Endothelial cell (in vitro differentiated cells): Measurements from ENCODE around the gene C2CD4C. TPM values are rescaled to one million over a fixed set of nuclear protein-coding genes. Genes with fewer than 3 reads are reported as not detected.
"Not testable (repeated sequence)": the region's sequence is repeated elsewhere in the genome, so short reads cannot be mapped to it uniquely, and the experiment has no call there.

ENCODE experiments used
- DNase-seq: peaks from one replicate; pipeline ENCODE4 v3.0.0; 2021; ENCODE audit warnings: low spot score
- H3K27ac Mint-ChIP-seq: one replicate; pipeline ENCODE4 v1.8.0; 2021; ENCODE audit warnings: mixed read lengths, inconsistent platforms; ENCODE audit not compliant: unreplicated experiment
- H3K27me3 Mint-ChIP-seq: one replicate; pipeline ENCODE4 v1.8.0; 2021; ENCODE audit warnings: mild to moderate bottlenecking, moderate library complexity, mixed read lengths, inconsistent platforms; ENCODE audit not compliant: unreplicated experiment
- H3K36me3 Mint-ChIP-seq: one replicate; pipeline ENCODE4 v1.8.0; 2021; ENCODE audit warnings: mild to moderate bottlenecking, low read depth, mixed read lengths, inconsistent platforms; ENCODE audit not compliant: unreplicated experiment
- H3K4me1 Mint-ChIP-seq: one replicate; pipeline ENCODE4 v1.8.0; 2021; ENCODE audit warnings: mild to moderate bottlenecking, mixed read lengths, inconsistent platforms; ENCODE audit not compliant: unreplicated experiment
- H3K4me3 Mint-ChIP-seq: one replicate; pipeline ENCODE4 v1.8.0; 2021; ENCODE audit warnings: mild to moderate bottlenecking, mixed read lengths, inconsistent platforms; ENCODE audit not compliant: unreplicated experiment
- H3K9me3 Mint-ChIP-seq: one replicate; pipeline ENCODE4 v1.8.0; 2021; ENCODE audit warnings: mixed read lengths, inconsistent platforms; ENCODE audit not compliant: unreplicated experiment
- total RNA-seq: library from RNA; stranded (reverse); fragmentation: NEBNext Ultra II Directional; extraction: Animal tissue kit (Norgen Biotek cat#: 25700); gene quantifications from one replicate; pipeline ENCODE4 v1.2.1, GENCODE V29; 2021; ENCODE audit not compliant: unreplicated experiment
- TF ChIP-seq, protein P1 (sequence below): fragments of 200-600 bp; sonication (generic); IDR thresholded peaks from one replicate; pipeline ENCODE4 v1.5.0; 2021; ENCODE audit warnings: antibody characterized with exemption; ENCODE audit not compliant: unreplicated experiment

The C2CD4C gene
- total RNA-seq, 1 donor from 2014 or later, result 1.2 TPM

- peaks cover 21% of the 10 kb centered on the region for H3K27me3 Mint-ChIP-seq
- peaks cover 13% of the 10 kb centered on the region for H3K36me3 Mint-ChIP-seq
- DNase-seq, result no peak
- no peak overlapping the region for H3K4me3 Mint-ChIP-seq
- H3K27ac Mint-ChIP-seq, result no peak overlapping the region
- TF ChIP-seq, protein P1, sequence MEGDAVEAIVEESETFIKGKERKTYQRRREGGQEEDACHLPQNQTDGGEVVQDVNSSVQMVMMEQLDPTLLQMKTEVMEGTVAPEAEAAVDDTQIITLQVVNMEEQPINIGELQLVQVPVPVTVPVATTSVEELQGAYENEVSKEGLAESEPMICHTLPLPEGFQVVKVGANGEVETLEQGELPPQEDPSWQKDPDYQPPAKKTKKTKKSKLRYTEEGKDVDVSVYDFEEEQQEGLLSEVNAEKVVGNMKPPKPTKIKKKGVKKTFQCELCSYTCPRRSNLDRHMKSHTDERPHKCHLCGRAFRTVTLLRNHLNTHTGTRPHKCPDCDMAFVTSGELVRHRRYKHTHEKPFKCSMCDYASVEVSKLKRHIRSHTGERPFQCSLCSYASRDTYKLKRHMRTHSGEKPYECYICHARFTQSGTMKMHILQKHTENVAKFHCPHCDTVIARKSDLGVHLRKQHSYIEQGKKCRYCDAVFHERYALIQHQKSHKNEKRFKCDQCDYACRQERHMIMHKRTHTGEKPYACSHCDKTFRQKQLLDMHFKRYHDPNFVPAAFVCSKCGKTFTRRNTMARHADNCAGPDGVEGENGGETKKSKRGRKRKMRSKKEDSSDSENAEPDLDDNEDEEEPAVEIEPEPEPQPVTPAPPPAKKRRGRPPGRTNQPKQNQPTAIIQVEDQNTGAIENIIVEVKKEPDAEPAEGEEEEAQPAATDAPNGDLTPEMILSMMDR, result no peak
- no peaks in the 10 kb centered on the region for H3K4me1 Mint-ChIP-seq
- peaks cover 9% of the 10 kb centered on the region for H3K9me3 Mint-ChIP-seq
Measured at GRCh38 chr19:398719-399118, 10.2 kb downstream of the C2CD4C start.

DNA sequence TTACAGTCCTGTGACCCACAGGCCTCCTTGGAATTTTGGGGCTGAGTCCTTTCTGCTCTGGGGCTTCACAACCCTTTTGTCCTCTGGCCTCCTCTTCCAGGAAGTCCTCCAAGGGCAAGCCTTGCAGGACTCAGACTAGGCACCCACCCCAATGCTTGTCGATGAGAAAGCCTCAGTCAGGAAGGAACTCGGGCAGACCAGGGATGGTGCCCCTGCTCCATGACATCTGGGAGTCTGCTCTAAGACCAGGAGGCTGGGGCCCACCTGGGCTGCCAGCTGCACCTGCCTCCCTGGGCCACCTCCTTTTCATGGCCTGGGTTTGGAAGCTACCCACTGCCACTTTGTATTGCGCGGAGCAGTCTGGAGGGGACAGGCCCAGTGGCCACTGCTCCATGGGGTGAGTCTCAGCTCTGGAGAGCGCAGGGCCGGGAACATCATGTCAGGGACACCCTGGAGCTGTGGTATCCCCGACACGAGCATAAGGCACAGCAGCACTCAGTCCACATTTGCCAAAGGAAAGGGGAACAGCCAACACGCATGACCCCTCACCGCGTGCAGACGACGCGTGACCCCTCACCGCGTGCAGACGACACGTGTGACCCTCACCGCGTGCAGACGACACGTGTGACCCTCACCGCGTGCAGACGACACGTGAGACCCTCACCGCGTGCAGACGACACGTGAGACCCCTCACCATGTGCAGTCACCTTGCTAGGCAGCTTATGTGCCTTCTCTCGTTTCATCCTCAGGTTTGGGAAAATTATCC is 10.8 kb downstream of the C2CD4C start:
- TF ChIP-seq, protein P1, result no peak
- Mint-ChIP-seq H3K4me1 (no peaks in the 10 kb centered on the region), H3K4me3 (no peak overlapping the region), H3K36me3 (peaks cover 13% of the 10 kb centered on the region), H3K27ac (no peak overlapping the region), H3K9me3 (peaks cover 9% of the 10 kb centered on the region), H3K27me3 (peaks cover 24% of the 10 kb centered on the region)
- DNase-seq, result no peak

- DNase-seq, result no peak
- Mint-ChIP-seq H3K36me3 (peaks cover 13% of the 10 kb centered on the region), H3K27ac (no peak overlapping the region), H3K4me3 (no peak overlapping the region), H3K4me1 (no peaks in the 10 kb centered on the region), H3K9me3 (peaks cover 9% of the 10 kb centered on the region), H3K27me3 (peaks cover 21% of the 10 kb centered on the region)
- TF ChIP-seq, protein P1, result no peak
Measured at GRCh38 chr19:397321-397720, 11.6 kb downstream of the C2CD4C start.

- H3K4me1 Mint-ChIP-seq, result no peaks in the 10 kb centered on the region
- TF ChIP-seq, protein P1, result no peak
- H3K27ac Mint-ChIP-seq, result peak overlapping the region; percentile 34
- H3K4me3 Mint-ChIP-seq, result peak overlapping the region; percentile 71
- H3K9me3 Mint-ChIP-seq, result peaks cover 9% of the 10 kb centered on the region
- DNase-seq, result no peak
- peaks cover 23% of the 10 kb centered on the region for H3K27me3 Mint-ChIP-seq
- peaks cover 17% of the 10 kb centered on the region for H3K36me3 Mint-ChIP-seq
Measured at GRCh38 chr19:395467-395866, 13.5 kb downstream of the C2CD4C start.

DNA sequence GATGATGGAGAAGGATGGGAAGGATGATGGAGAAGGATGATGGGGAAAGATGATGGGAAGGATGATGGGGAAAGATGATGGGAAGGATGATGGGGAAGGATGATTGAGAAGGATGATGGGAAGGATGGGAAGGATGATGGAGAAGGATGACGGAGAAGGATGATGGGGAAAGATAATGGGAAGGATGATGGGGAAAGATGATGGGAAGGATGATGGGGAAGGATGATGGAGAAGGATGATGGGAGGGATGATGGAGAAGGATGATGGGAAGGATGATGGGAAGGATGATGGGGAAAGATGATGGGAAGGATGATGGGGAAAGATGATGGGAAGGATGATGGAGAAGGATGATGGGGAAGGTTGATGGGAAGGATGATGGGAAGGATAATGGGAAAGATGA is 14.1 kb downstream of the C2CD4C start:
- Mint-ChIP-seq H3K27me3 (peaks cover 23% of the 10 kb centered on the region), H3K36me3 (peaks cover 17% of the 10 kb centered on the region)
- not testable (repeated sequence) for DNase-seq, H3K9me3 Mint-ChIP-seq, H3K4me1 Mint-ChIP-seq, H3K27ac Mint-ChIP-seq, H3K4me3 Mint-ChIP-seq

GRCh38 chr19:393560-393959 is 15.4 kb downstream of the C2CD4C start:
- H3K9me3 Mint-ChIP-seq, H3K4me1 Mint-ChIP-seq, DNase-seq, H3K27ac Mint-ChIP-seq: not testable (repeated sequence)
- Mint-ChIP-seq H3K36me3 (peaks cover 17% of the 10 kb centered on the region), H3K27me3 (peaks cover 20% of the 10 kb centered on the region), H3K4me3 (peak overlapping the region; percentile 72)
